NCI-H2029 treated with DMSO at 0.1 percent for 48 hours (cell line): Measurements from ENCODE around the gene TMEM221.

ENCODE experiments used
- DNase-seq: peaks from one replicate; lab custom pipeline; 2025; lab: John Stamatoyannopoulos, UW

The TMEM221 gene

GRCh38 chr19:17405250-17406045 lies 43.0 kb downstream of the TMEM221 start, which contains the start of gene BST2:
Gene BST2 (minus strand): TSS chr19:17405630. CDS start chr19:17405575, 55 bp downstream.
- DNase-seq, result no peak

GRCh38 chr19:17404621-17405249 lies 43.7 kb downstream of the TMEM221 start:
- DNase-seq, result no peak

- DNase-seq, result no peak
Observed at GRCh38 chr19:17404015-17404414, 44.5 kb downstream of the TMEM221 start.

DNA sequence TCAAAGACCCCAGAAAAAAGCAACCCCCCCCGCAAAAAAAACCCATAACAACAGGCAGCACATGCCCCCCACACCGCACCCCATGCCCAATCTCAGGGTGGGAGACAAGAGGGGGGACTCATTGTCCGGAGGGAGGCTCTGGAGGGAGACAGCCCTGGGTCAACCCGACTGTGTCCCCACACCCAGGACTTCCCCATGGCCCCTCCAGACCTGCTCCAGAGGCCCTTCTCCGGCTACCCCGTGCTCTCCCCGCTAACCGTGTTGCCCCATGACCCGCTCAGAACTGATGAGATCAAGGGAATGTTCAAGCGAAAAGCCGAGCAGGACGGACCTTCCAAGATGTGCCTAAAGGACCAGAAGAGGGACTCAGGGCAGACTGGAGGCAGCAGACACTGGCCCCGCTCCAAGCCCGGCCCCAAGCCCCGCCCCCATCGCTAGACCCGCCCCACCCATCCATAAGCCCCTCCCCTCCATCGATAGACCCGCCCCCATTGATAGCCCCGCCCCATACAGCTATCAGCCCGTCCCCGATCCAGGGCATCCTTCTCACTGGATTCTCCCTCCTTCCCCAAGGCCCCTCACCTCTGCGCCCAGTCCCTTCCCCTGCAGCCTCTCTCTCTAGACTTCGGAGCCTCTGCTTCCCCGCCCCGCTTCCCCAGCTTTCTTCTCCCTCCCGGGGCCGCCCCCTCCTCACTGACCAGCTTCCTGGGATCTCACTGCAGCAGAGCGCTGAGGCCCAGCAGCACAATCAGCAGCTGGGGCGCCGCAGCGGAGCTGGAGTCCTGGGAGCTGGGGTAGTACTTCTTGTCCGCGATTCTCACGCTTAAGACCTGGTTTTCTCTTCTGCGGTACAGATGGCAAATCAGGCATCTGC lies 45.2 kb downstream of the TMEM221 start:
- DNase-seq, result no peak

- no peak for DNase-seq
Observed at GRCh38 chr19:17401628-17402027, 46.8 kb downstream of the TMEM221 start.

DNA sequence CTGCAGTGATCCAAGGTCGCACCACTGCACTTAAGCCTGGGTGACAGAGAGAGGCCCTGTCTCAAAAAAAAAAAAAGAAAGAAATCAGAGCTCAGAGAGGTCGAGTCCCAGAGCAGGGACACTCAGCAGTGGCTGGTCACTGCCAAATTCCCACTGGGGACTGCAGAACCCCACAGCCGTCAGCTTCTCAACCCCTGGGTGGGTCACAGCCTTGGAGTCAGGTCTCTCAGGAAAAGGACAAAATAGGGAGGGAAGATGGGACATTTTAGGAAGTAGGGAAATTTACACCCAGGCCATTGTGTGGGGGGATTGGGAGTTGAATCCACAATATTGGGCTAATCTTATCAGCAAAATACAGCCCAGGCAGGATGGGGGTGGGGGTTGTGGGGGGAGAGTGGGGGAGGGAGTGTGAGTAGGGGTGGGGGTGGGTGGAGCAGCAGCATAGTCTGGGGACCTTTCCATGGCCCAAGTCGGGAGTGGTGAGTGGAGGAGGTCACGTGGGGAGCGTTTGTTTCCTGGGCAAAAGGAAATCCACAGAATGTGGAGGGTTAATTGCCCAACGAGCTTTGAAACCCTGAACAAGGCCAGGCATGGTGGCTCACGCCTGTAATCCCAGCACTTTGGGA lies 49.5 kb downstream of the TMEM221 start:
- DNase-seq, result no peak

DNA sequence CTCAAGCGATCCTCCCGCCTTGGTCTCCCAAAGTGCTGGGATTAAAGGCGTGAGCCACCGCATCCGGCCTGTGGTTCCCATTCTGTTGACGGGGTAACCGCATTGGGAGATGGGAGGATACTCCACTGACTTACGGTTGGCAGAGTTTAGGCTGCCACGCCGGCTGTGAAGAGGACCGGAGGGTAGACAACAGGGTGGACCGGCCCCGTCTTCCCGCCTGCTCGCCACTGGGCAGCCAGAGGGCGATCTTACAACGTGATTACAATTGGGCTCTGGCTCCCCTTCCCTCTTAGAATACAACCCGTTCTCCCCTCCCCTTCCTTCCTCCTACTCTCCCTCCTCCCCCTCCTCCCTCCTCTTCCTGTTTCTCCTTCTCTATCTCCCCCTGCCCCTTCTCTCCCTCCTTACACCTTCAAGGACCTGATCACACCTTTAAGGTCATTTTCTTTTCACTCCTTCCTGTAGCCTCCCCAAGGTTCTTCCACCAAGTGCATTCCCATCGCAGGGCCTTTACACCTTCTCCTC lies 53.5 kb downstream of the TMEM221 start:
- peak; percentile 20 for DNase-seq

GRCh38 chr19:17393914-17394313 lies 54.6 kb downstream of the TMEM221 start, which contains the start of gene CCDC194:
Gene CCDC194 (minus strand): TSS chr19:17394196. CDS start chr19:17394158, 38 bp downstream.
- DNase-seq, result no peak

DNA sequence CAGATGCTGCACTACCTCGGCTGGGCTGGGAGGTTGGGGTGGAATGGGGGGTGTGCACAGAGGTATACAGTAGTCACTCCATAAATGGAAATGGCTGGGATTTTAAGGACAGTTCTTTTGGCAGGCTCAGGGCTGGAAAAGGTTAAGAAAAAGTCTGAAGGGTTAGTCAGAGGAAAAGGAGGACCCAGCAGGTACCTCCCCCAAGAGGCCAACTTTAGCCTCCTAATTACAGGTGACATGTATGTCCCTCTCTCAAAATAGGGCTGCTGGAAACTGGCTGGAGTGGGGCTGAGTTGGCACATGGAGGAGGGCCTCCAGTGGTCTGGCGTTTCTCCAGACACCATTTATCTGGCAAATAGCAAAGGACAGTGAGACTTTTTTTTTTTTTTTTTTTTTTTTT lies 55.5 kb downstream of the TMEM221 start:
- no peak for DNase-seq

GRCh38 chr19:17391371-17392151 lies 56.9 kb downstream of the TMEM221 start:
- DNase-seq, result no peak

DNA sequence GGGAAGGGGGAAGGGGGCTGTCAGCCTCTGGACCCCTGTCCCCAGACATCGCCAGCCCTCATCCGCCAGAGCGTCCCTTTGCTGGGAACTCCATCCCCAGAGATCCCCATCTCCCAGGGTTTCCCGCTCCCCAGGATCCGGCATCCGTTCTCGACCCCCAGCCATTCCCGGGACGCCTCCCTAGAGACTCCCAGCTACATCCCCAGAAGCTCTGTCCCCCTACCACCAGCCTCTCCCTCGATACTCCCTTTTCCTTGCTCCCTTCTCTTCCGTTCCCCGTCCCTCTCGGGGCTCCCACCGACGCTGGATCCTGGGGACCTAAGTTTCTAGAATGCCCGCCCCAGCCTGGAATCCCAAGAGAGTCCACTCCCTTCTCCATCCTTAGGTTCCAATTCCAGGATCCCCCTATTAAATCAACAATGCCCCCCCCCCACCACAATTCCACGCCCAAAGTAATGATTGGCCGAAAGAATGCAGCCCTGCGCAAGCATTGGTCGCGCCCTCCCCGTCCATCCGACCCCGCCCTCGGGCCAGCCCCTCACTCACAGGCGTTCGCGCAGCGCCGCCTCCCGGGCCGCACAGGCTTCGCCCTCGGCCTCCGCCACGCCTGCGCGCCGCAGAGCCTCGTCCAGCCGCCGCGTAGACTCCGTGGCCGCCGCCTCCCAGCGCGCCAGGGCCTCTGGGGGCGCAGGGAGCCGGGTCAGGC lies 57.6 kb downstream of the TMEM221 start:
- DNase-seq, result peak; percentile 51

DNA sequence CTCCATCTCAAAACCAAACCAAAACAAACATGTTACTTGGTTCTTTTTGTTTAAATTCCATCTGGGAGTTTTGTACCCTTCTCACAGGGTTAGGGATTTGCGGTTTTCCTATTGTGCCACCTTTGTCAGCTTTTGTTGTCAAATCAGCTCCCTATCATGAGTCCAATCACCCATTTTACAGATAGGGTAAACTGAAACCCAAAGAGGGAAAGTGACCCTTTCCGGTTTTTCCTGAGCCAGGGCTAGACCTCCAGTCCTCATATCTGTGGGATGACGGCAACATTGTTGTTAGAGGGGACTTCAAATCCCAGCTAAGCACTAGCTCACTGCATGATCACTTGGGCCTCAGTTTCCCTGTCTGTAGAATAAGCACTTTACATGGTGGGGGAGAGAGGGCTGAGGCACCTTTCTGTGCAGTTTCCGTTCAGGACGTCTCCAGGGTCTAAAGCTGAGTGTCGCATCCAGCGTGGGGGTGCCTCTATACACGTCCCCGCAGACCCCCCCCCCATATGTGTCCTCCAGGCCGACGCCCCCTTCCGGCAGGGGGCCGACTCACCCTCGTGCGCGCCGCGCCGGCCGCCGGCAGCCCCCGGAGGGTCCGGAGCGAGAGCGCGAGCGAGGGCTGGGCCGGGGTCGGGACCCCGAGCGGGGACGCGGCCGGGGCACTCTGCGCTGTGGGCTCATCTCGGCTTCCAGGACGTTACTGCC lies 58.4 kb downstream of the TMEM221 start:
- no peak for DNase-seq

GRCh38 chr19:17389288-17389687 lies 59.2 kb downstream of the TMEM221 start:
- no peak for DNase-seq

GRCh38 chr19:17385878-17386611 lies 62.4 kb downstream of the TMEM221 start:
- DNase-seq, result no peak
